ENCODE data around the gene TFF3.

Gene TFF3

GRCh38 chr21:42289926-42290325 is 25.3 kb downstream of the TFF3 start:
- DNase-seq (ENCODE audit: low spot score): no peak

GRCh38 chr21:42288962-42289361 is 26.2 kb downstream of the TFF3 start:
- no peak for DNase-seq (ENCODE audit: low spot score)

GRCh38 chr21:42287193-42288083 is 27.8 kb downstream of the TFF3 start:
- no peak for DNase-seq (ENCODE audit: low spot score)

GRCh38 chr21:42286416-42286815 is 28.8 kb downstream of the TFF3 start:
- no peak for DNase-seq (ENCODE audit: low spot score)

GRCh38 chr21:42285569-42286245 is 29.5 kb downstream of the TFF3 start:
- DNase-seq (ENCODE audit: low spot score): no peak

GRCh38 chr21:42282715-42283114 is 32.5 kb downstream of the TFF3 start:
- no peak for DNase-seq (ENCODE audit: low spot score)

- DNase-seq (ENCODE audit: low spot score): no peak
Observed at GRCh38 chr21:42282021-42282420, 33.2 kb downstream of the TFF3 start.

- no peak for DNase-seq (ENCODE audit: low spot score)
Observed at GRCh38 chr21:42281181-42281680, 34.0 kb downstream of the TFF3 start.

- DNase-seq (ENCODE audit: low spot score): no peak
Observed at GRCh38 chr21:42280356-42281180, 34.6 kb downstream of the TFF3 start.

- no peak for DNase-seq (ENCODE audit: low spot score)
Observed at GRCh38 chr21:42279888-42280287, 35.3 kb downstream of the TFF3 start.

GRCh38 chr21:42279341-42279871 is 35.8 kb downstream of the TFF3 start:
- DNase-seq (ENCODE audit: low spot score): no peak

- no peak for DNase-seq (ENCODE audit: low spot score)
Observed at GRCh38 chr21:42278451-42279149, 36.6 kb downstream of the TFF3 start.

GRCh38 chr21:42277593-42277992 is 37.6 kb downstream of the TFF3 start:
- no peak for DNase-seq (ENCODE audit: low spot score)

GRCh38 chr21:42276526-42277154 is 38.6 kb downstream of the TFF3 start:
- peak; percentile 25 for DNase-seq (ENCODE audit: low spot score)

GRCh38 chr21:42276076-42276475 is 39.1 kb downstream of the TFF3 start:
- no peak for DNase-seq (ENCODE audit: low spot score)

GRCh38 chr21:42272984-42273600 is 42.1 kb downstream of the TFF3 start:
- no peak for DNase-seq (ENCODE audit: low spot score)

GRCh38 chr21:42272109-42272962 is 42.9 kb downstream of the TFF3 start:
- no peak for DNase-seq (ENCODE audit: low spot score)

GRCh38 chr21:42271065-42271464 is 44.1 kb downstream of the TFF3 start:
- DNase-seq (ENCODE audit: low spot score): no peak

GRCh38 chr21:42269386-42269785 is 45.8 kb downstream of the TFF3 start:
- DNase-seq (ENCODE audit: low spot score): no peak

Measured in NAMALWA (cell line).